Panc1 (cell line): ENCODE data around the gene TTC3. TPM values are rescaled to one million over a fixed set of nuclear protein-coding genes. Genes with fewer than 3 reads are reported as not detected.

Source experiments
- ATAC-seq: fragments of 200-7000 bp; cut with Tn5 transposase; 2 replicates; pipeline ENCODE4 v1.9.1; 2020; ENCODE audit warnings: mild to moderate bottlenecking, moderate library complexity
- BruUV-seq: library from RNA; stranded (reverse); fragments of 400-500 nt; replicated peaks from 2 replicates; lab custom pipeline; 2021; lab: Mats Ljungman, UMichigan
- CTCF ChIA-PET: fragments of 300-600 bp; sonication (Branson Sonifier 250); formaldehyde crosslinking; loops from one replicate; lab custom pipeline; 2022; ENCODE audit warnings: antibody characterized with exemption; lab: Charles Lee
- POLR2A ChIA-PET: fragments of 300-600 bp; sonication (Branson Sonifier 250); formaldehyde crosslinking; loops from one replicate; lab custom pipeline; 2022; ENCODE audit warnings: antibody characterized with exemption; lab: Charles Lee
- DNase-seq: peaks from one replicate; pipeline ENCODE4 v3.0.0-alpha.2; 2010; ENCODE audit warnings: low read depth, low spot score
- H3K27ac ChIP-seq: 2 replicates; pipeline ENCODE4 v1.5.1; 2011; ENCODE audit warnings: mild to moderate bottlenecking, low read length, inconsistent platforms
- H3K27me3 ChIP-seq: fragments of 200-500 bp; sonication (Bioruptor generic); 2 replicates; pipeline ENCODE4 v1.6.0; 2014; ENCODE audit warnings: low read length, inconsistent platforms; ENCODE audit not compliant: control insufficient read depth, insufficient read depth
- H3K36me3 ChIP-seq: fragments of 200-500 bp; sonication (Bioruptor generic); 2 replicates; pipeline ENCODE4 v1.5.1; 2014; ENCODE audit warnings: inconsistent platforms, mild to moderate bottlenecking, low read length, moderate library complexity; ENCODE audit not compliant: control insufficient read depth, insufficient read depth
- H3K4me1 ChIP-seq: 2 replicates; pipeline ENCODE4 v1.5.1; 2011; ENCODE audit warnings: inconsistent platforms, mild to moderate bottlenecking, low read length, moderate library complexity; ENCODE audit not compliant: control insufficient read depth, insufficient read depth
- H3K4me3 ChIP-seq, 2 experiments: 2 replicates each; pipeline ENCODE4 v1.5.1; 2011 to 2012; ENCODE audit warnings: low read depth in 2 of 2, low read length in 2 of 2, mild to moderate bottlenecking in 2 of 2, inconsistent platforms in 1 of 2, moderate library complexity in 1 of 2
- H3K9me3 ChIP-seq: fragments of 200-500 bp; sonication (Bioruptor generic); 2 replicates; pipeline ENCODE4 v1.5.1; 2014; ENCODE audit warnings: low read depth, mild to moderate bottlenecking, inconsistent platforms, low read length, moderate library complexity; ENCODE audit not compliant: control insufficient read depth, insufficient read depth
- CTCF ChIP-seq: fragments of 450-650 bp; IDR thresholded peaks from 2 replicates; pipeline ENCODE4 v1.5.1; 2017; ENCODE audit warnings: mild to moderate bottlenecking
- POLR2AphosphoS5 ChIP-seq: IDR thresholded peaks from 2 replicates; pipeline ENCODE4 v1.6.1; 2012; ENCODE audit warnings: mild to moderate bottlenecking, low read depth, low read length, moderate library complexity
- REST ChIP-seq, 2 experiments: IDR thresholded peaks; 2 replicates each; pipeline ENCODE4 v1.6.1; 2011 to 2012; ENCODE audit warnings: low read depth in 2 of 2, control low read depth in 1 of 2, low read length in 1 of 2, mild to moderate bottlenecking in 1 of 2, moderate library complexity in 1 of 2; ENCODE audit not compliant: insufficient read depth in 1 of 2
- SIN3A ChIP-seq: IDR thresholded peaks from 2 replicates; pipeline ENCODE4 v1.6.1; 2012; ENCODE audit warnings: low read depth, mild to moderate bottlenecking, low read length, moderate library complexity, borderline replicate concordance; ENCODE audit not compliant: insufficient read depth
- TCF7L2 ChIP-seq: IDR thresholded peaks from 2 replicates; pipeline ENCODE4 v1.6.1; 2011; ENCODE audit warnings: mild to moderate bottlenecking, low read depth, low read length, inconsistent platforms
- in situ Hi-C: cut with HindIII; loops from 2 replicates; pipeline ENCODE4 v1.10.0; 2016; ENCODE audit warnings: low sequenced_read_pairs, low pct_unique_long_range_greater_than_20kb
- intact Hi-C: fragments of 100-400 bp; cut with micrococcal nuclease; formaldehyde crosslinking; loops from one replicate; pipeline ENCODE4 v1.10.0; 2022; ENCODE audit not compliant: unreplicated experiment
- total RNA-seq: library from RNA; stranded (reverse); gene quantifications from one replicate; pipeline ENCODE4 v1.2.1, GENCODE V29; 2021; ENCODE audit not compliant: unreplicated experiment

The TTC3 gene
- total RNA-seq, 1 experiment from 2014 or later, result 83.0 TPM

- TF ChIP-seq CTCF (no peak), TCF7L2 (no peak), REST (IDR thresholded peaks at IDR 0.05; ENCODE audit: insufficient read depth in 1 of 2, low read depth in 2 of 2, low read length in 1 of 2) (no peak), SIN3A (no peak), POLR2AphosphoS5 (no peak)
- H3K4me3 ChIP-seq, result no peak overlapping the region
- ChIA-PET POLR2A (no interaction called here), CTCF (no interaction called here)
- in situ Hi-C loops (no loop called here), intact Hi-C loops (no loop called here)
- DNase-seq (no peak), ATAC-seq (no peak)
- no peaks in the 10 kb centered on the region for H3K4me1 ChIP-seq
- H3K36me3 ChIP-seq, result peaks cover 11% of the 10 kb centered on the region; the same call in 1 of the 2 replicates
- no peak overlapping the region for H3K27ac ChIP-seq
- H3K27me3 ChIP-seq, result no peaks in the 10 kb centered on the region
- no peaks in the 10 kb centered on the region for H3K9me3 ChIP-seq
- BruUV-seq, result no TSS peak
Observed at GRCh38 chr21:37130971-37131370, 57.9 kb downstream of the TTC3 start.

GRCh38 chr21:37136261-37136660 lies 63.2 kb downstream of the TTC3 start:
- TF ChIP-seq SIN3A, result no peak
- TF ChIP-seq TCF7L2, result no peak
- TF ChIP-seq REST (IDR thresholded peaks at IDR 0.05; ENCODE audit: insufficient read depth in 1 of 2, low read depth in 2 of 2, low read length in 1 of 2), result no peak
- TF ChIP-seq CTCF, result no peak
- no peak for TF ChIP-seq POLR2AphosphoS5
- Histone ChIP-seq H3K27ac (no peak overlapping the region), H3K27me3 (no peaks in the 10 kb centered on the region), H3K4me3 (no peak overlapping the region), H3K36me3 (peaks cover 10% of the 10 kb centered on the region; the same call in 1 of the 2 replicates), H3K9me3 (no peaks in the 10 kb centered on the region), H3K4me1 (no peaks in the 10 kb centered on the region)
- ATAC-seq, result no peak
- BruUV-seq, result no TSS peak
- CTCF ChIA-PET, result no interaction called here
- POLR2A ChIA-PET, result no interaction called here
- no peak for DNase-seq
- in situ Hi-C loops (no loop called here), intact Hi-C loops (no loop called here)
